GM19351 (cell line): ENCODE data around the gene HRH2.

Experiments
- ATAC-seq: cut with Tn5 transposase; IDR thresholded peaks from one replicate; pipeline ENCODE4 v1.9.1; 2021; ENCODE audit warnings: mild to moderate bottlenecking, moderate library complexity; ENCODE audit not compliant: unreplicated experiment

The HRH2 gene

DNA sequence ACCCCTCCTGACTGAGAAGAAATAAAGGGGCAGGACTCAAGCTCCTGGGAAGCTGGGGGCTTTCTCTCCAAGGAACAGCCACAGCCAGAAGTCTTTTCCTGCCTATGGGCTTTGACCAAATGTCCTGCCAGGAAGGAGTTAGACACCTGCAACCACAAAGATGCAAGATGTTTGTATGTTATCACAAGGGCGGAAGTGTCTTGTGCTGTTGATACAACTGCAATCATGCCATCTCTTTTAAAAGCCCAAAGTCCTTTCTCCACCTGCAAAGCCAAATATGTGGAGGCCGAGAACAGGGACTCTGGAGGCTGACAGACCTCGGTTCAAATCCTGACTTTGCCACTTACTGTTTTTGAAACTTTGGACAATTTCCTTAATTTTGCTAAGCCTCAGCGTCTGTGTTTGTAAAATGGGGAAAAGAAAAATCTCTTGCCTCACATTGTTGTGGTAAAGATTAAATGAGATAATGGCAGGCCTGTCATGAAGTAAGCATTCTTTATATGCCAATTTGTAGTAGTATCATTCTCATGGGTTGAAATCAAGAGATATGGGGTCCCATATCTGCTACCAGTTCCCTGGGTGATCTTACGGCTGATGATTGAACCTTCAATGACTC lies 17.0 kb downstream of the HRH2 start:
- no peak for ATAC-seq

DNA sequence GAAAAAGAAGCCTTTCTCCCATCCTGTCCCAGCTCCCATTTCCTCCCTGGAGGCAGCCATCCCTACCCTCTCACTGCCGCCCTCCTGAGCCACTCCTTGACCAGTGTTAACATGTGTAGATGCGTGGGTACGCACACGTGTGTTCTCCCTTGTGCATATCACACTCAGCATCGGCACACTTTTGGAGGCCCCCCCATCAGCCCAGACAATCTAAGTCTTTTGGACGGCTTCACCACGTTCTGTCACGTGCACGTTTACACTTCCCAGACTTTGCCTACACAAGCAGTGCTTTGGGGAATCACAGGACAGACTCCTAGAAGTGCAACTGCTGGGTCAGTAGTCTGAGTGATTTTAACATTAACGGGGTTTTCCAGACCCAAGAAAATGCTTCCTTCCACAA lies 18.0 kb downstream of the HRH2 start:
- ATAC-seq, result no peak

DNA sequence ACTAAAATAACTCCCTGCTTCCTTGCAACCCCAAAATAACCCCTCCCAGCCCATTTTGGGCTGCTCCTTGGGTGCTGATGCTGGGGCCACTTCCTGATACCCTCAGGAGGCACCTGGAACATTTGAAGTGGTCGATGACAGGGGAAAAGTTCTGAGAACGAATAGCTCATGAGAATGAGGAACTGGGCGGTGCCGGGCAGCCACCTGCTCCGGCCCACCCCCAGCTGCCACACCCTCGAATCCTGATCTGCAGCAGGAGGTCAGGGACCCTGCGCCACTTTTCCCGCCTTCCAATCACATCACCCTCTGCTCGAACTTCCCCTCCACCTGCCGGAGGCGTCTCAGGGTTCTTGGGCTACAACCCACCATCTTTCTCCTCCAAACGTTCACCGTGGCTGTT lies 19.7 kb downstream of the HRH2 start:
- no peak for ATAC-seq

DNA sequence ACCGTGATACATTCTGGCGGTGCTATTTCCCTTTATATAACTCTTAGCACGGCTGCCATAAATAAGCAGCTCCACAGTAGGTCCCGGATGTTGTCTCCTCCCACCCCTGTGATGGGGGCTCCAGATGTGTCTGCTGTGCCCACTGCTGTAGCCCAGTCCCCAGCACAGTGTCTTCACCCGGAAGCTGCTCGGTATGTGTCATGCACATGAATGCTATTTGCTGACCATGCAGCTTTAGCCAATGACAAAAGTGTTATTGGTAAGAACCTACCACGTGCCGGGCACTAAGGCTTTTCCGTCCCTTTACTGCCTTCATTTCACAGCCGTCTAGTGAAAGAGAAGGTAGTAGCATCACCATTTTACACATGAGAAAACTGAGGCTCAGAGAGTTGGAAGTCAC lies 20.2 kb downstream of the HRH2 start:
- ATAC-seq, result no peak

DNA sequence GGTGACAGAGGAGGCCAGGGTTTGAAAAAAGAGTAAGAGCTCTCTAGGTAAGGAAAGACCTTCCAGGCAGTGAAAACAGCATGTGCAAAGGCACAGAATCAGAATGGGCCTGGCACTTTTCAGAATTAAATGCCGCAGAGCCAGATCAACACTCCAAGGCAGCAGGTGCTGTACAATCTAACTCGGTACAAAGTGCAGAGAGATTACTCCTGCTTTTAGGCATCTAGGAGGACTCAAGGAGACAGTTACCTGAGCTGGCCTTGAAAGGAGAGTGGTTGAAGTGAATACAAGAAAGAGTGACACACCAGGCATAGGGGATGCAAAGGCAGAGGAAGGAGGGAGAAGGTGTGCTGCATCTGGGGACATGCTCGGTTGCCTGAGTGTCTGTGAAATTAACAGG lies 21.5 kb downstream of the HRH2 start:
- no peak for ATAC-seq

DNA sequence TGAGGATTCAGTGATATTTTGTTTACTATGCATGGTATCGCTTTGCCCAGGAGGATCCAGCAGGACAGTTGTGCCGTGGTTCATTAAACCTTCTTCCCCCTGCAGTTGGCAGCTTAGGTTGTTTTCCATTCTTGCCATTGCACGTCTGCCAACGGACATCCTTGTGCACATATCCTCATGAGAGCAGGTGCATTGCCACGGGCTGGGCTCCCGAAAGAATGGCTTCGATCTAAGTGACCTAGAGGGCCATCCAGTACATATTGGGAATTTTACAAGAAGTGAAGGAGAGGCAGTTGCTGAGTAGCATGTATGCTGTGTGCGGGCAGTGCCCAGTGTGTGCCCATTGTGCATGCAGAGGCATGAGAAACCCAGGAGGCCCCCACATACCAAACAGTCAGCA lies 22.1 kb downstream of the HRH2 start:
- ATAC-seq, result no peak

DNA sequence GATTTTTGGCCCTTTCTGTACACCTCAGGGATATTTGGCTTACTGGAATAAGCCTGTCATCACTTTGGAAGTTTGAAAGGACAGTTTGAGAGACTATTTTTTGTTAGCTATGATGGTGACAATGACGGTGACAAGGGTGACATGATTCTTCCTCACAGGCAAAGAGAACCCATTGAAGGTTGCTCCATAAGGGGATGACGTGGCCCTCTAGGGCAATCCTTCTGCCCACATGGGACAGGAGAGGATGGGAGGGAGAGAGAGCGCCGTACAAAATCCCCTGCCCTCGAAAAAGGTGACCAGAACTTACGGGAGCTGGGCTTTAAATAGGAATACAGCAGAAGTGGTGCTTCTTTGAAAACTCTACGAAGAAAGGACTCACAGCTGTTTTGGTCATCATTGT lies 22.6 kb downstream of the HRH2 start:
- no peak for ATAC-seq

DNA sequence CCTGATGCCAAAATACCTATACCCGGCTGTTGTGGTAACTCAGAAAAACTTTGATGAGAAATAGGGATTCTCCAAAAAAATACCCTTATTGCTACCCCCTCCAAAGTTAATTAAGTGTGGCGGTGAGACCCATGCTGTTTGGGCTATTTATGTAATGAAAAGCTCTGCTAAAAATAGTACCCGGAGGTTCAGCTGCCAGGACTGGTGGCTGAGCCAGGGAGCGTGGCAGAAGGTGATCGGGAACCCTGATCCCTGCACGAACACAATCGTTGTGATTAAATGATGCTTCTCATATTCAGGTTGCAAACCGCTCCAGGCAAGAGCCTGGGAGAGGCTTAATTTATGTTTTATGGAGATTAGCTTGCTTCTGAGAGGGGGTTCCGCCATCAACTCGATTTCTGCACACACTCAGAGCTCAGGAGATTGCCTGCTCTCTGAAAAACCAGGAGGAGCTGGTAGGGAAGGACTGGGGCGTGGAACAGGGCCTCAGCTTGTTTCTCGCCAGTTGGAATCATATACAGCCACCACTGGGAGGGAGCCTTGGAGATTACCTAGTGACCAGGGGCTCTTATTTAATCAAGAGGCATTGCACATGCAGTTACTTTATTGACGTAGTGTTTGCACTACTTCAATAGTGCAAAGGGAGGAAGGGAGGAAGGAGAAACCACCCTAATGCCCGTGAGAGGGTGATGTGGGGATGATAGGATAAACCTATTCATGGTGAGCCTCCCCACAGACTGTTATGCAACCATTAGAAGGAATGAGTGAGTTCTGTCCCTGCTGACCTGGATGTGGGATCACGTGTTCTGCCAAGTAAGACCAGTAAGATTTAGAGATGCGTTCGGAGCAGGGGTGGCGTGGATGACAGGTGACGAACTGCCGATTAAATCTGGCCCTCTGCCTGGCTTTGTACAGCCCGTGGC lies 23.4 kb downstream of the HRH2 start:
- no peak for ATAC-seq

DNA sequence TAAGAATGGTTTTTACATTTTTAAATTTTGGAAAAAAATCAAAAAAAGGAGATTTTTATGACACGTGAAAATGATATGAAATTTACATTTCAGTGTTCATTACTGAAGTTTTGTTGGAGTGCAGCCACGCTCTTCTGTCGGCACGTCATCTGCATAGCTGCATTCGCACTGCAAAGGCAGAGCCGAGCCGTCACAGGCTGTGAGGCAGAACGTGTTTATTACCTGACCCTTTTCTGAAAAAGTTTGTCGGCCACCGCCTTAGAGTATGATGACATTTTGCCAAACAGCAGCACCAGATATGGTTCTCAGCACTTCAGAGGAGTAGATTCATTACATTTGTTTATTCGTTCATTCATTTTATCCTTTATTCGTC lies 24.1 kb downstream of the HRH2 start:
- ATAC-seq, result no peak

DNA sequence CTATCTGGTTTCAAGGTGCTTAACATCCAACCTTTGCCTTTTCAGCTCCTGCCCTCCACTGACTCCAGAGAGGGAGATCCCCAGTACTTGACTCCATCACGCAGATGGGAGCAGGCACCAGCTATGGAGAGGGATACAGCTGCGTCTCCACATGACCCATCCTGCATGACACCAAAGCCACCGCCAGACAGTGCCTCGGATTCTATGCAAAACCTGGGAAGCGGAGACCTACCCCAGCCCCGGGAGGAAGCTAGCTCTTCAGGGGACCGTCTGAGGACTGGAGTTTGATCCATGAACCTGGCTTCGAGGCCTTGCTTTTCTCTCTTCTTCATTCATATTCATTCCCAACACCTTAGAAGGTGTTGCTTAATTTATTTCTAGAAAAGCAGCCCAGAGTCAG lies 24.8 kb downstream of the HRH2 start:
- ATAC-seq, result no peak

DNA sequence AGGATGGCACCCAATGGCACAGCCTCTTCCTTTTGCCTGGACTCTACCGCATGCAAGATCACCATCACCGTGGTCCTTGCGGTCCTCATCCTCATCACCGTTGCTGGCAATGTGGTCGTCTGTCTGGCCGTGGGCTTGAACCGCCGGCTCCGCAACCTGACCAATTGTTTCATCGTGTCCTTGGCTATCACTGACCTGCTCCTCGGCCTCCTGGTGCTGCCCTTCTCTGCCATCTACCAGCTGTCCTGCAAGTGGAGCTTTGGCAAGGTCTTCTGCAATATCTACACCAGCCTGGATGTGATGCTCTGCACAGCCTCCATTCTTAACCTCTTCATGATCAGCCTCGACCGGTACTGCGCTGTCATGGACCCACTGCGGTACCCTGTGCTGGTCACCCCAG lies 25.4 kb downstream of the HRH2 start:
- ATAC-seq, result no peak

DNA sequence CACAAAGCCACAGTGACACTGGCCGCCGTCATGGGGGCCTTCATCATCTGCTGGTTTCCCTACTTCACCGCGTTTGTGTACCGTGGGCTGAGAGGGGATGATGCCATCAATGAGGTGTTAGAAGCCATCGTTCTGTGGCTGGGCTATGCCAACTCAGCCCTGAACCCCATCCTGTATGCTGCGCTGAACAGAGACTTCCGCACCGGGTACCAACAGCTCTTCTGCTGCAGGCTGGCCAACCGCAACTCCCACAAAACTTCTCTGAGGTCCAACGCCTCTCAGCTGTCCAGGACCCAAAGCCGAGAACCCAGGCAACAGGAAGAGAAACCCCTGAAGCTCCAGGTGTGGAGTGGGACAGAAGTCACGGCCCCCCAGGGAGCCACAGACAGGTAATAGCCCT lies 26.1 kb downstream of the HRH2 start:
- no peak for ATAC-seq

DNA sequence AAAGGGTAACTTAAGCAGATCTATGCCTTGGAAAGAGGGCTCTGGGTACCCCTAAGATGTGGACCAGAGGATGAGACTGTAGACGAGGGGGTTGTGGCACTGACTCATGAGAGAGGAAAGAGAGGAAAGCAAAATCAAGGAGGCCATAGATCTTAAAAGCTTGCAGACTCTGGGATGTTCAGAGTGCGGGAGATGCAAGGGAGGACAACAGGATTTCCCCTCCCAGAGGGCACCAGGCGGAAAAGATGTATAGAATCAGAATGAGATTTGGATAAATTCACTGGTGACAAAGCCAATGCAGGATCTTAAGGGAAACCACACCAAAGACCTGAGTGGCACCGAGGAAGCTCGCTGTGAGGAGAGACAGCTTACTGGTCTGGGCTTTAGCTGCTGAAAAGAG lies 27.1 kb downstream of the HRH2 start:
- ATAC-seq, result no peak

DNA sequence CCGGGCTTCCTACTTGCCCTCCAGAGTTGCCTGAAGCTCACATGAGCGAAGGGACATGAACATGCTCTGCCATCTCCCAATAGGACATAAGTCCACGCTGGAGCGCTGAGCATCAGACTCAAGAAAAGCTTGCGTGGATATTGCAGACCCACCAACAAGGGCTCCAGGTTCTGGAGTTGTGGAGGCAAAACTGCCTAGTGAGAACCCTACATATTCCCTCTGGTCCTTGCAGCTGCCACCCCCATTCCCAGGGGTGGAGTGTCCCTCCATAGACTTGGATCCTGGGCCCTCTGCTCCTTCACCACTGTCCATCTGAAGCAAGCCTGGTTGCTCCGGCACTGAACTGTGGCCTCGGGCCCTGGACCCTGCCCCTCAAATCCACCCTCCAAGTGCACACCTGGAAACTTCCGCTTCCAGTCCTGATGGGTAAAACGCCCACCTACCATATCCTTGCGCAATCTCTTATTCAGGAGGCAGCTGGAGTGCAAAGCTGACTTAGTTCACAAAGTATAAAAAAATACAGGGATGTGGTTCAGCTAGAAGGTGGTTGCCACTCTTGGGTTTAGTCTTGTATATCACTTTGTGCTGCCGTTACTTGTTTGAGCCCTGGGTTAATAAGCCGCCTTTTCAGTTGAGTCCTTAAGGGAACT lies 28.0 kb downstream of the HRH2 start:
- no peak for ATAC-seq

DNA sequence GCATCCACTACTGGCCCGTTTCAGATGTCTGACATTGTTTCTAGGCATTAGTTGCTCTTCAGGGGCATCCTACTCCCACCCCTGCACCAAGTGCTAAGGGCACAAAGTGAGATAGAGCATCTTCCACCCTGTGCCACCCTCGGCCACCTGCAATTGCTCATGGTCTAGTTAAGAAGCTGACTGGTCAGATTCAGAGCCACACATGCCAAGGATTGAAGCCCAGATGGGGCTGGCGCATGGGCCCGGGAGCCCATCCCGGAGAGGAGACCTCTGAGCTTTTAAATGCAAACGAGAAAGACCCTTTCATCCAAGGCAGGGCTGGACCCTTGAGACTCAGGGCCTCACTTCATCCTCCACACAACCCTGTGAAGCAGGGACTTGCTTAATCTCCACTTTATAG lies 28.5 kb downstream of the HRH2 start:
- no peak for ATAC-seq

DNA sequence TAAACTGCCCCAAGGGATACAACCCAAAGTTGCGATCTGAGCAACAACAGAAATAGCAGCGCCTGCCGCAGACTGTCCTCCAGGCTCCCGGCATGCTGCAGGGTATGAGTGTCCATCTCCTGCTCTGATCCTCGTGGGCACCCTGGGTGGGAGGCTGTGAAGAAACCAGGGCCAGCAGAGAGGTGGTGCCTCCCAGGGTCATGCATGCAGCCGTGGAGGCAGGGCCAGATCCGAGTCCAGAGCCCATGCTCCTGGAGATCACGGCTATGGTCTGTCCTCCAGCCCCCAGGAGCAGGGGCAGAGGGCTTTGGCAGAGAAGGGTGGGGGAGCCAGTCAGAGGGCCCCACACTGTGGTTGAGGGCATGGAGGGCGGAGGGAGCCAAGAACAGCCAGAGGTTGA lies 29.0 kb downstream of the HRH2 start:
- ATAC-seq, result no peak

DNA sequence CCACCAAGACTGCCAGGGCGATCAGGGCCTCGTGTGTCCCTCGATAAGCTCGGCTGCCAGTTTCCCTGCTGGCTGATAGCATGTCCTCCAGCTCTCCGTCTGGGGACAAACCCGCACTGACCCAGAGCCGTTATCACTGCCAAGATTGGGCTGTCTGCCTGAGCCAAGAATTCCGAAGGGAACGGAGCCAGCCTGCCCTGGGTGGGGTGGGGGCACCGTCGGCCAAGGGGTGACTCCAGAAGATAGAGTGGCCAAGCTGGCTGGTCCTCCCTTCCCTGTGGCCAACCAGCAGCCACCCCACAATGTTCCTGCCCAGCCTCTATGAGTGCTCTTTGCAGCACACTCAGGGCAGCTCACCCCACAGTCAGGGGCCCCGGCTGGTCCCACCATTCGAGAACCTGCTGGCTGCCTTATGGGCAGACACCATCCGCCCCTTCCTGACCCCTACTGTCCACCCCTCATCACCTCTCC lies 29.4 kb downstream of the HRH2 start:
- ATAC-seq, result no peak

DNA sequence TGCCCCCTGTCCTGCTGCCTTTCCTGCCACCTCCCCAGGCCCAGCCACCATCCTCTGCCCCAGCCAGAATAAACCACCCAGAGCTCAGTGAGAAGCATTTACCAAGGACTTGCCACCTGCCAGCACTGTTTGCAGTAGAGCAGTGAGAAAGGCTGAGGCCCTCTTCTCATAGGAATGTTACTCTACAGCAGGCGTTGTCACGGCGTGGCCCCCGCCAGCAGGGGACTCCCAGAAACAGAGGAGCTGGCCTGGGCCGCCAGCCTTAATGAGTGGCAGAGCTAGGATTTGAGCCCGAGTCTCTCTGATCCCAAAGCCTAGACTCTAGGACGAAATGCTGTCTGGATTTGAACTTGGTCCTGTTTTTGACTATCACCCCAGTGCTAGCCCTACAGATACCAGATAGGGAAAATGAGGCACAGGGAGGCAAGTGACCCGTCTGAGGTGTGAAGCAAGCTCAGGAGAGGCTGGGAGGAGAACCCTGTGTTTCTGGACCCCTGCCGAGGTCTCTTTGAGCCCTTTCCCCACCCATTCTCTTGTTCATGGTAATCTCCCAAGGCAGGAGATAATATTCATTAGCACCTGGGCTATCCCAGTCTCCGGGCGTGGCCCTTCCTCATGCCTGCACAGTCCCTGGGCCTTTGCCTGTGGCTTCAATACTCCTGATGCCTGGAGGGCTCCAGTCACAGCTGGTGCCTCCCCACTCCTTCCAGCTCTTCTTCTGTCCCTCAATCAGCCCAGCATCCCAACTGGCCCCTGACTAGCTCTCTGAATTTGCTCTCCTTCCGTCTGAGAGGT lies 30.7 kb downstream of the HRH2 start:
- ATAC-seq, result no peak

DNA sequence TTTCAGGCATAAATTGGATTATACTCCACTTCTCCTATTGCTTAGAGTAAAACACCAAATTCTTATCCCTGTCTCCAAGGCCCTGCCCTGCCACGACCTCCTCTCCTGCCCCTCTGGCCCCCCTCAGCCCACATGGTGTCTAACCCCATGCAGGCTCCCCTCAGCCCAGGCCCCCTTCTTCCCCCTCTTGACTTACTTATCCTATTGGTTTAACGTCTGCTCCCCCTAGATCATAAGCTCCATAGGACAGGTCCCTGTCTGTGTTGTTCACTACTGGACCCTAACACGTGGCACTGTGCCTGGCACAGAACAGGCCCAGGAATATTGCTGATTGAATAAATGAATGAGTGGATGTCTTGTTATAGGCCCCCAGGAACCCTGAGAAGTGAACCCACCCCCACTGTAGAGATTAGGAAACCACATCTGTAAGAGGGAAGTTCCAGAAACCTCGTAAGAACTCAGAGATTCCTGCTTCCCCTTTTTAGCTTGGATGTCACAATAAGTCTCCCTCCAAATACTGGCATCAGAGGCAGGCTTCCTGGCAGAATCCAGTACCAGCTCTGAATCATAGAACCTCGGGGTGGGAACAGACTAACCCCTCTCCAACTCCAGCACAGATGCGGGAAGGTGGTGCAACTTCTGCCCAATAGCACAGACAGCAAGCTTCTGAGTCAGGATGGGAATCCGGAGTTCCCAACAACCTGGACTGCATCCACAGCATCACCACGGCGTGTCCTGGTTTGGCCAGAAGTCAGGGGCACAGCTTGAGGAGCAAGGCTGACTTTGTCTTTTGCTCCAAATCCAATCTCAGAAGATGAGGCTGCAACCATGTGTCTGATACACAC lies 31.5 kb downstream of the HRH2 start:
- no peak for ATAC-seq

DNA sequence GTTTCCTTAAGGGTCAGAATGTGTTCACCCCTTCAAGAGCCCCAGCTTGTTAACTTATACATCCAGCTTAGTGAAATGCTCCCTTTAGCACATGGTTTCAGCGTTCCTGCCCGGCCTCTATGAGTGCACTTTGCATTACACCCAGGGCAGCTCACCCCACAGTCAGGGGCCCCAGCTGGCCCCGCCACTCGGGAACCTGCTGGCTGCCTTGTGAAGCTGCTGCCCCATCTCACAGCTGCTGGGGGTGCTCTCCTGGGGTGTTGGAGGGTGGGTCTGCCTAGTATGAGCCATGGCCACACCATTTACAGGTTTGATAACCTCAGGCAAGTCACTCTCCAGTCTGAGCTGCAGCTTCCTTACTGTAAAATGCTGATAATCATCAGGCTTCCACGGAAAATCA lies 32.2 kb downstream of the HRH2 start:
- ATAC-seq, result no peak
